Effector memory CD8-positive, alpha-beta T cell (primary cell): ENCODE results near the gene RASL10B.

Experiments
- ATAC-seq: fragments of 150-1000 bp; cut with Tn5 transposase; replicated peaks from 2 replicates; pipeline ENCODE4 v1.10.0; 2021; ENCODE audit warnings: mild to moderate bottlenecking, moderate library complexity
- DNase-seq, 3 experiments: peaks; one replicate each; pipeline ENCODE4 v3.0.0; 2021
- H3K27ac Mint-ChIP-seq, 2 donors: one replicate each; pipeline ENCODE4 v1.8.0; 2022; ENCODE audit warnings: mild to moderate bottlenecking in 2 of 2, mixed read lengths in 2 of 2, moderate library complexity in 2 of 2
- H3K27me3 Mint-ChIP-seq, 2 donors: one replicate each; pipeline ENCODE4 v1.8.0; 2022; ENCODE audit warnings: mixed read lengths in 2 of 2
- H3K36me3 Mint-ChIP-seq: one replicate; pipeline ENCODE4 v1.8.0; 2022; ENCODE audit warnings: mild to moderate bottlenecking, moderate library complexity, mixed read lengths; ENCODE audit not compliant: insufficient read depth
- H3K4me1 Mint-ChIP-seq, 2 donors: one replicate each; pipeline ENCODE4 v1.8.0; 2022; ENCODE audit warnings: low read depth in 2 of 2, mixed read lengths in 2 of 2
- H3K4me3 Mint-ChIP-seq, 2 donors: one replicate each; pipeline ENCODE4 v1.8.0; 2022; ENCODE audit warnings: mild to moderate bottlenecking in 2 of 2, mixed read lengths in 2 of 2, moderate library complexity in 2 of 2
- H3K9me3 Mint-ChIP-seq, 2 donors: one replicate each; pipeline ENCODE4 v1.8.0; 2022; ENCODE audit warnings: mixed read lengths in 2 of 2

Gene RASL10B

GRCh38 chr17:35726953-35727460, 4.4 kb upstream of the RASL10B start:
- no peak overlapping the region for H3K4me3 Mint-ChIP-seq
- no peaks in the 10 kb centered on the region for H3K27me3 Mint-ChIP-seq
- no peak overlapping the region for H3K27ac Mint-ChIP-seq
- peaks cover 11 to 17% of the 10 kb centered on the region in 2 donors for H3K4me1 Mint-ChIP-seq
- ATAC-seq (no peak), DNase-seq (no peak)
- no peaks in the 10 kb centered on the region for H3K9me3 Mint-ChIP-seq
- peaks cover 27% of the 10 kb centered on the region for H3K36me3 Mint-ChIP-seq

- Mint-ChIP-seq H3K4me3 (no peak overlapping the region), H3K4me1 (peaks cover 11 to 22% of the 10 kb centered on the region in 2 donors), H3K27ac (peak overlapping the region; percentile 5 to 44), H3K9me3 (no peaks in the 10 kb centered on the region), H3K36me3 (peaks cover 30% of the 10 kb centered on the region), H3K27me3 (no peaks in the 10 kb centered on the region)
- ATAC-seq (no peak), DNase-seq (no peak)
Observed at GRCh38 chr17:35727635-35728034, 3.8 kb upstream of the RASL10B start.

- Mint-ChIP-seq H3K9me3 (no peaks in the 10 kb centered on the region), H3K27me3 (no peaks in the 10 kb centered on the region), H3K4me1 (peaks cover 11 to 22% of the 10 kb centered on the region in 2 donors), H3K27ac (peak overlapping the region in 1 of 2 donors; percentile 44), H3K36me3 (peaks cover 27% of the 10 kb centered on the region), H3K4me3 (no peak overlapping the region)
- DNase-seq = no peak
- no peak for ATAC-seq
Observed at GRCh38 chr17:35728551-35728950, 2.9 kb upstream of the RASL10B start.

- Mint-ChIP-seq H3K36me3 (peaks cover 22% of the 10 kb centered on the region), H3K27ac (no peak overlapping the region), H3K4me1 (peaks cover 11 to 22% of the 10 kb centered on the region in 2 donors), H3K4me3 (no peak overlapping the region), H3K9me3 (no peaks in the 10 kb centered on the region), H3K27me3 (no peaks in the 10 kb centered on the region)
- no peak for DNase-seq
- ATAC-seq = no peak
Observed at GRCh38 chr17:35729405-35729833, 2.0 kb upstream of the RASL10B start.

- Mint-ChIP-seq H3K4me3 (peak overlapping the region; percentile 77 to 84), H3K27me3 (no peaks in the 10 kb centered on the region), H3K36me3 (peaks cover 15% of the 10 kb centered on the region), H3K9me3 (no peaks in the 10 kb centered on the region), H3K27ac (peak overlapping the region in 1 of 2 donors; percentile 9), H3K4me1 (peaks cover 11 to 22% of the 10 kb centered on the region in 2 donors)
- ATAC-seq (no peak), DNase-seq (no peak)
Observed at GRCh38 chr17:35730400-35731005, 936 bp upstream of the RASL10B start.

- no peak for DNase-seq
- Mint-ChIP-seq H3K4me1 (peaks cover 11 to 22% of the 10 kb centered on the region in 2 donors), H3K27me3 (no peaks in the 10 kb centered on the region), H3K4me3 (peak overlapping the region; percentile 68 to 71), H3K9me3 (no peaks in the 10 kb centered on the region), H3K36me3 (peaks cover 8% of the 10 kb centered on the region), H3K27ac (no peak overlapping the region)
- ATAC-seq = peak; percentile 9
Observed at GRCh38 chr17:35731917-35732805, 722 bp downstream of the RASL10B start.

- ATAC-seq = no peak
- peaks cover 8% of the 10 kb centered on the region for H3K36me3 Mint-ChIP-seq
- no peaks in the 10 kb centered on the region for H3K9me3 Mint-ChIP-seq
- no peaks in the 10 kb centered on the region for H3K27me3 Mint-ChIP-seq
- peaks cover 11 to 22% of the 10 kb centered on the region in 2 donors for H3K4me1 Mint-ChIP-seq
- DNase-seq = no peak
- peak overlapping the region; percentile 68 to 71 for H3K4me3 Mint-ChIP-seq
- H3K27ac Mint-ChIP-seq = no peak overlapping the region
Observed at GRCh38 chr17:35732806-35733136, 1.3 kb downstream of the RASL10B start.

- Mint-ChIP-seq H3K4me3 (no peak overlapping the region), H3K36me3 (peaks cover 8% of the 10 kb centered on the region), H3K4me1 (peaks cover 11 to 22% of the 10 kb centered on the region in 2 donors), H3K27ac (no peak overlapping the region), H3K27me3 (no peaks in the 10 kb centered on the region), H3K9me3 (no peaks in the 10 kb centered on the region)
- ATAC-seq (no peak), DNase-seq (no peak)
Observed at GRCh38 chr17:35733366-35733765, 1.9 kb downstream of the RASL10B start.

GRCh38 chr17:35734396-35734795, 3.0 kb downstream of the RASL10B start:
- Mint-ChIP-seq H3K27me3 (peaks cover 0 to 3% of the 10 kb centered on the region in 2 donors), H3K4me1 (peaks cover 11 to 18% of the 10 kb centered on the region in 2 donors), H3K36me3 (peaks cover 8% of the 10 kb centered on the region), H3K9me3 (no peaks in the 10 kb centered on the region), H3K27ac (no peak overlapping the region), H3K4me3 (no peak overlapping the region)
- no peak for ATAC-seq
- DNase-seq = no peak

- H3K27ac Mint-ChIP-seq = no peak overlapping the region
- DNase-seq (no peak), ATAC-seq (no peak)
- peaks cover 10 to 16% of the 10 kb centered on the region in 2 donors for H3K4me1 Mint-ChIP-seq
- no peak overlapping the region for H3K4me3 Mint-ChIP-seq
- no peaks in the 10 kb centered on the region for H3K9me3 Mint-ChIP-seq
- peaks cover 0 to 11% of the 10 kb centered on the region in 2 donors for H3K27me3 Mint-ChIP-seq
- H3K36me3 Mint-ChIP-seq = peaks cover 8% of the 10 kb centered on the region
Observed at GRCh38 chr17:35735036-35735805, 3.8 kb downstream of the RASL10B start.

GRCh38 chr17:35736236-35736635, 4.8 kb downstream of the RASL10B start:
- Mint-ChIP-seq H3K4me1 (peaks cover under 1 to 10% of the 10 kb centered on the region in 2 donors), H3K9me3 (no peaks in the 10 kb centered on the region)
- no peak for ATAC-seq

GRCh38 chr17:35738519-35739133, 7.2 kb downstream of the RASL10B start:
- Mint-ChIP-seq H3K4me1 (peaks cover 0 to 6% of the 10 kb centered on the region in 2 donors), H3K36me3 (peaks cover 8% of the 10 kb centered on the region), H3K27me3 (peaks cover 19 to 45% of the 10 kb centered on the region in 2 donors), H3K4me3 (no peak overlapping the region), H3K9me3 (no peaks in the 10 kb centered on the region), H3K27ac (no peak overlapping the region)
- DNase-seq = no peak
- ATAC-seq = no peak

More at GRCh38 chr17:35736236-35736635, 4.8 kb downstream of the RASL10B start:
- H3K36me3 Mint-ChIP-seq = peaks cover 11% of the 10 kb centered on the region
- no peak overlapping the region for H3K4me3 Mint-ChIP-seq
- no peak overlapping the region for H3K27ac Mint-ChIP-seq
- H3K27me3 Mint-ChIP-seq = peaks cover 0 to 22% of the 10 kb centered on the region in 2 donors
- DNase-seq = no peak

GRCh38 chr17:35740216-35740615, 8.8 kb downstream of the RASL10B start:
- Mint-ChIP-seq H3K4me3 (no peak overlapping the region), H3K4me1 (peaks cover 0 to 6% of the 10 kb centered on the region in 2 donors), H3K27ac (no peak overlapping the region), H3K27me3 (peaks cover 22 to 60% of the 10 kb centered on the region in 2 donors), H3K9me3 (no peaks in the 10 kb centered on the region), H3K36me3 (peaks cover 5% of the 10 kb centered on the region)
- no peak for ATAC-seq
- DNase-seq = no peak
